PC-3 (cell line): ENCODE measurements around the gene GPR50.

Experiments
- EZH2 ChIP-seq: fragments of 300-600 bp; sonication (generic); IDR thresholded peaks from one replicate; pipeline ENCODE4 v1.6.1; 2017; ENCODE audit warnings: antibody characterized with exemption, mild to moderate bottlenecking, low read length; ENCODE audit not compliant: unreplicated experiment
- EZH2phosphoT487 ChIP-seq: fragments of 300-600 bp; sonication (generic); IDR thresholded peaks from 2 replicates; pipeline ENCODE4 v1.6.1; 2018; ENCODE audit warnings: mild to moderate bottlenecking, antibody characterized with exemption, low read length, borderline replicate concordance
- TF ChIP-seq, protein P1 (sequence below): fragments of 300-600 bp; sonication (generic); conservative IDR thresholded peaks from 2 replicates; pipeline ENCODE4 v1.5.1; 2017; ENCODE audit warnings: antibody characterized with exemption, low read depth, mild to moderate bottlenecking, low read length

DNA sequence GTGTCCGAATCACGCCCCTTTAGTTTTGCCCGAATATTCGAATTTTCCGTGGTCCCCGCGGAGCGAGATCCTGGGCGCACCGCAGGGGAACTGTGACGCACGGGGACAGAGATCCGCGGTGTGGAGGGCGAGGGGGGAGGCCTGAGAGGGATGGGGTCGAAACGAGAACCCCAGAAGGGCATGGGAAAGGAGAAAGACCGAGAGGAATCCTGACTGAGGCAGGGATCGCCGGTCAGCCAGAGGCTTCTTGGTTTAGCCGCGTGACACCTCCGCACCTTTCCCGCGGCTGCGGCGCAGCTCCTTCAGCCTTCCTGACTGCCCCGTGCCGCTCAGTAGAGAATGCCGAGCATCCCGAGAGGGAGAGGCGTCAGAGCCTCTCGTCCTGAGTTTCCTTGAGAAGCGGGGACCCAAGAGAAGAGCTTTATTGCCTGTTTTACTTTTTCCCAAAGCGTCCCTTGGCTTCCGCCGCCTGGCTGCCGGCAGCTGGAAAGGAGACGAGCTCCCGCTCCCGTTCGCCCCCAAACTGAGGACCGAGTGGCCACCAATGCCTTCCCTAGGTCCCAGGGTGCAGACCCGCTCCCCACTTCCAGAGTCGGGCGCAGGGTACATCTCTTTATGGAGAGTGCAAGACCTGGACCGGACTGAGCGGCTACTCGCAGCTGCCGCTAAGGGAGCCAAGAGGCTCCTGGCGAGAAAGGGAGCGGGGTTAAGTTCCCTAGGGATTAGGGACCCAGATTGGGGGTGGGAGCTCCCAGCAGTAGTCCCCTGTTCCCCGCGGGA, 911 bp upstream of the GPR50 start:
- TF ChIP-seq, protein P1, sequence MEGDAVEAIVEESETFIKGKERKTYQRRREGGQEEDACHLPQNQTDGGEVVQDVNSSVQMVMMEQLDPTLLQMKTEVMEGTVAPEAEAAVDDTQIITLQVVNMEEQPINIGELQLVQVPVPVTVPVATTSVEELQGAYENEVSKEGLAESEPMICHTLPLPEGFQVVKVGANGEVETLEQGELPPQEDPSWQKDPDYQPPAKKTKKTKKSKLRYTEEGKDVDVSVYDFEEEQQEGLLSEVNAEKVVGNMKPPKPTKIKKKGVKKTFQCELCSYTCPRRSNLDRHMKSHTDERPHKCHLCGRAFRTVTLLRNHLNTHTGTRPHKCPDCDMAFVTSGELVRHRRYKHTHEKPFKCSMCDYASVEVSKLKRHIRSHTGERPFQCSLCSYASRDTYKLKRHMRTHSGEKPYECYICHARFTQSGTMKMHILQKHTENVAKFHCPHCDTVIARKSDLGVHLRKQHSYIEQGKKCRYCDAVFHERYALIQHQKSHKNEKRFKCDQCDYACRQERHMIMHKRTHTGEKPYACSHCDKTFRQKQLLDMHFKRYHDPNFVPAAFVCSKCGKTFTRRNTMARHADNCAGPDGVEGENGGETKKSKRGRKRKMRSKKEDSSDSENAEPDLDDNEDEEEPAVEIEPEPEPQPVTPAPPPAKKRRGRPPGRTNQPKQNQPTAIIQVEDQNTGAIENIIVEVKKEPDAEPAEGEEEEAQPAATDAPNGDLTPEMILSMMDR = no peak
- TF ChIP-seq EZH2 (no peak), EZH2phosphoT487 (no peak)
